Liver (tissue), 3 donors: ENCODE results near the gene SLC25A14.

ENCODE experiments used
- CTCF ChIP-seq: fragments of 150-350 bp; IDR thresholded peaks from 2 replicates; pipeline ENCODE4 v1.5.1; 2017; ENCODE audit warnings: improper control_type of control experiment, low read depth, low read length; ENCODE audit not compliant: missing input control
- EGR1 ChIP-seq, 2 donors: IDR thresholded peaks; 2 replicates each; pipeline ENCODE4 v1.6.1; 2016 to 2018; ENCODE audit warnings: antibody characterized with exemption in 2 of 2, low read depth in 2 of 2
- JUND ChIP-seq, 2 donors: IDR thresholded peaks; 2 replicates each; pipeline ENCODE4 v1.6.1; 2016; ENCODE audit warnings: antibody characterized with exemption in 2 of 2
- RAD21 ChIP-seq, 2 donors: IDR thresholded peaks; 2 replicates each; pipeline ENCODE4 v1.6.1; 2016; ENCODE audit warnings: antibody characterized with exemption in 2 of 2, mild to moderate bottlenecking in 2 of 2
- RXRA ChIP-seq, 2 donors: IDR thresholded peaks; 2 replicates each; pipeline ENCODE4 v1.6.1; 2017 to 2018; ENCODE audit warnings: antibody characterized with exemption in 2 of 2, mild to moderate bottlenecking in 1 of 2
- TF ChIP-seq, protein P1 (sequence below): IDR thresholded peaks from 2 replicates; pipeline ENCODE4 v1.6.1; 2016; ENCODE audit warnings: antibody characterized with exemption
- donor health status: healthy.
- donor health status: healthy.

DNA sequence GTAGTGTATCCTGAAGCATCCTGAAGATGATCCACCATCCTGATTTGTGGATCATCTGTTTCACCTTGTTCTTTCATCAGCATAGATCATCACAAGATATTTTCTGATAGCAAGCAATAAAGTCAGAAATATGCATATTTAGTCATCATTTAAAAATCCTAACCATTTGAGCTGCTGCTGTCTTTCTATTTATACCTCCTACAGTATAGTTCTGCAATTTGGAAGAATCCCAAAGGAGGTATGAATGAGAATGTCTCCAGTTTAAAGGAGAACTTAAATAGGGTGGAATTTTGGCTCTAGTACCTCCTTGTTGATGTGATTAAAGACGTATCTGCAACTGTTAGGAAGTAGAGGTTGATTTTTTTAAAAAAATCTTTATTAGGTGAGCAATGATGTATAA is 7.6 kb downstream of the SLC25A14 start:
- no peak for TF ChIP-seq CTCF
- TF ChIP-seq EGR1 (IDR thresholded peaks at IDR 0.05; ENCODE audit: low read depth in 2 of 2): no peak
- no peak for TF ChIP-seq RAD21 (IDR thresholded peaks at IDR 0.05)
- no peak for TF ChIP-seq JUND (IDR thresholded peaks at IDR 0.05)
- TF ChIP-seq RXRA (IDR thresholded peaks at IDR 0.05): no peak
- TF ChIP-seq, protein P1, sequence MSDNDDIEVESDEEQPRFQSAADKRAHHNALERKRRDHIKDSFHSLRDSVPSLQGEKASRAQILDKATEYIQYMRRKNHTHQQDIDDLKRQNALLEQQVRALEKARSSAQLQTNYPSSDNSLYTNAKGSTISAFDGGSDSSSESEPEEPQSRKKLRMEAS: no peak
